Measurements from ENCODE around the gene ZNF546. TPM values are rescaled to one million over a fixed set of nuclear protein-coding genes. Genes with fewer than 3 reads are reported as not detected.

The ZNF546 gene
- 5.2 TPM for total RNA-seq

GRCh38 chr19:39996811-39997637 is at the start of gene ZNF546:
TSS of gene ZNF546 (plus strand) at chr19:39997060. CDS start at chr19:39998327, 1,267 bp downstream.
- DNase-seq (ENCODE audit: extremely low spot score in 2 of 2), result peak in 1 of 2 donors; percentile 92
- H3K9me3 ChIP-seq, result no peaks in the 10 kb centered on the region
- peak within 1 kb of the TSS; percentile 60 for H3K27ac ChIP-seq
- intact Hi-C loops (cut with DNase I), result no loop called here
- no peaks in the 10 kb centered on the region for H3K36me3 ChIP-seq
- H3K27me3 ChIP-seq, result no peaks in the 10 kb centered on the region
- peak within 1 kb of the TSS; percentile 60 to 62 for H3K4me3 ChIP-seq
- peak; percentile 97 to 98 for TF ChIP-seq POLR2AphosphoS5 (IDR thresholded peaks at IDR 0.05; ENCODE audit: insufficient read depth in 1 of 2, low read depth in 1 of 2)
- peak in 1 of 2 donors; percentile 72 for TF ChIP-seq POLR2A (IDR thresholded peaks at IDR 0.05)
- TF ChIP-seq CTCF (IDR thresholded peaks at IDR 0.05), result no peak
- H3K4me1 ChIP-seq, result peaks cover 20% of the 10 kb centered on the region

- TF ChIP-seq POLR2AphosphoS5 (IDR thresholded peaks at IDR 0.05; ENCODE audit: insufficient read depth in 1 of 2, low read depth in 1 of 2), result no peak
- TF ChIP-seq CTCF (IDR thresholded peaks at IDR 0.05), result no peak
- no peak for TF ChIP-seq POLR2A (IDR thresholded peaks at IDR 0.05)
- no peaks in the 10 kb centered on the region for H3K36me3 ChIP-seq
- no peak overlapping the region for H3K27ac ChIP-seq
- intact Hi-C loops (cut with DNase I), result no loop called here
- no peaks in the 10 kb centered on the region for H3K9me3 ChIP-seq
- DNase-seq (ENCODE audit: extremely low spot score in 2 of 2), result no peak
- no peak overlapping the region for H3K4me3 ChIP-seq
- H3K27me3 ChIP-seq, result no peaks in the 10 kb centered on the region
- H3K4me1 ChIP-seq, result no peaks in the 10 kb centered on the region
Observed at GRCh38 chr19:39949026-39949747, 47.7 kb upstream of the ZNF546 start.

GRCh38 chr19:39951065-39951650 is 45.7 kb upstream of the ZNF546 start:
- no peak overlapping the region for H3K4me3 ChIP-seq
- no peaks in the 10 kb centered on the region for H3K4me1 ChIP-seq
- H3K36me3 ChIP-seq, result no peaks in the 10 kb centered on the region
- DNase-seq (ENCODE audit: extremely low spot score in 2 of 2), result no peak
- TF ChIP-seq CTCF (IDR thresholded peaks at IDR 0.05) (no peak), POLR2A (IDR thresholded peaks at IDR 0.05) (no peak), POLR2AphosphoS5 (IDR thresholded peaks at IDR 0.05; ENCODE audit: insufficient read depth in 1 of 2, low read depth in 1 of 2) (no peak)
- H3K9me3 ChIP-seq, result no peaks in the 10 kb centered on the region
- H3K27me3 ChIP-seq, result no peaks in the 10 kb centered on the region
- intact Hi-C loops (cut with DNase I), result no loop called here
- H3K27ac ChIP-seq, result no peak overlapping the region

GRCh38 chr19:39951686-39952085 is 45.2 kb upstream of the ZNF546 start:
- TF ChIP-seq POLR2AphosphoS5 (IDR thresholded peaks at IDR 0.05; ENCODE audit: insufficient read depth in 1 of 2, low read depth in 1 of 2) (no peak), CTCF (IDR thresholded peaks at IDR 0.05) (no peak), POLR2A (IDR thresholded peaks at IDR 0.05) (no peak)
- H3K4me3 ChIP-seq, result no peak overlapping the region
- no peaks in the 10 kb centered on the region for H3K4me1 ChIP-seq
- no peaks in the 10 kb centered on the region for H3K36me3 ChIP-seq
- no peak for DNase-seq (ENCODE audit: extremely low spot score in 2 of 2)
- H3K27ac ChIP-seq, result no peak overlapping the region
- no peaks in the 10 kb centered on the region for H3K9me3 ChIP-seq
- intact Hi-C loops (cut with DNase I), result no loop called here
- H3K27me3 ChIP-seq, result no peaks in the 10 kb centered on the region

All from vagina (tissue), 2 donors.